NT2/D1 (cell line): ENCODE data around the gene LRP8.
"Not testable (repeated sequence)": the region's sequence is repeated elsewhere in the genome, so short reads cannot be mapped to it uniquely, and the experiment has no call there.

Experiments used
- SUZ12 ChIP-seq: IDR thresholded peaks from 2 replicates; pipeline ENCODE4 v1.6.1; 2011; ENCODE audit not compliant: insufficient read length, insufficient read depth; ENCODE audit errors: extremely low read depth
- YY1 ChIP-seq: IDR thresholded peaks from 2 replicates; pipeline ENCODE4 v1.6.1; 2011; ENCODE audit not compliant: insufficient read length, insufficient read depth
- ZNF274 ChIP-seq: IDR thresholded peaks from 2 replicates; pipeline ENCODE4 v1.6.1; 2011; ENCODE audit warnings: mild to moderate bottlenecking, low read depth, low read length

- not testable (repeated sequence) for TF ChIP-seq YY1, ZNF274, SUZ12
Measured at GRCh38 chr1:53205496-53205895, 122.4 kb downstream of the LRP8 start.
